ENCODE data around the gene CEPT1.

Gene CEPT1

GRCh38 chr1:111147948-111148347 lies 7.9 kb downstream of the CEPT1 start:
- DNase-seq: no peak

- no peak for DNase-seq
Observed at GRCh38 chr1:111148376-111148881, 8.4 kb downstream of the CEPT1 start.

GRCh38 chr1:111151838-111152237 lies 11.8 kb downstream of the CEPT1 start:
- DNase-seq: no peak

- DNase-seq: no peak
Observed at GRCh38 chr1:111154021-111154999, 14.3 kb downstream of the CEPT1 start.

GRCh38 chr1:111157431-111157830 lies 17.4 kb downstream of the CEPT1 start:
- no peak for DNase-seq

- DNase-seq: no peak
Observed at GRCh38 chr1:111161843-111162487, 21.9 kb downstream of the CEPT1 start.

GRCh38 chr1:111162488-111162880 lies 22.5 kb downstream of the CEPT1 start:
- no peak for DNase-seq

GRCh38 chr1:111163363-111163762 lies 23.3 kb downstream of the CEPT1 start:
- DNase-seq: no peak

GRCh38 chr1:111164151-111164550 lies 24.1 kb downstream of the CEPT1 start:
- no peak for DNase-seq

GRCh38 chr1:111172463-111172862 lies 32.4 kb downstream of the CEPT1 start:
- no peak for DNase-seq

- no peak for DNase-seq
Observed at GRCh38 chr1:111174070-111174469, 34.0 kb downstream of the CEPT1 start.

GRCh38 chr1:111175349-111175748 lies 35.3 kb downstream of the CEPT1 start:
- no peak for DNase-seq

- no peak for DNase-seq
Observed at GRCh38 chr1:111176678-111177077, 36.7 kb downstream of the CEPT1 start.

- no peak for DNase-seq
Observed at GRCh38 chr1:111179968-111180533, 40.0 kb downstream of the CEPT1 start.

GRCh38 chr1:111182052-111182451 lies 42.0 kb downstream of the CEPT1 start:
- DNase-seq: no peak

GRCh38 chr1:111183308-111184069 lies 43.5 kb downstream of the CEPT1 start:
- no peak for DNase-seq

- DNase-seq: no peak
Observed at GRCh38 chr1:111184663-111185062, 44.6 kb downstream of the CEPT1 start.

GRCh38 chr1:111190931-111191451 lies 51.0 kb downstream of the CEPT1 start:
- no peak for DNase-seq

- DNase-seq: no peak
Observed at GRCh38 chr1:111191496-111191895, 51.5 kb downstream of the CEPT1 start.

GRCh38 chr1:111192074-111192473 lies 52.1 kb downstream of the CEPT1 start:
- DNase-seq: no peak

- DNase-seq: peak; percentile 43
Observed at GRCh38 chr1:111192658-111193519, 52.9 kb downstream of the CEPT1 start.

All from CD4-positive, alpha-beta T cell treated with Interferon gamma for 1 hour (primary cell).